Adrenal gland (tissue), 12 donors: Measurements from ENCODE around the gene SLC16A10. TPM values are rescaled to one million over a fixed set of nuclear protein-coding genes. Genes with fewer than 3 reads are reported as not detected.

Source experiments
- DNase-seq, 7 donors: peaks; one replicate each; pipeline ENCODE4 v3.0.0-alpha.2; 2019 to 2020
- H3K27ac ChIP-seq, 5 donors: fragments of 200-600 bp; sonication (generic) in 4 of 5; 1 replicate in 3 of 5; 2 replicates in 2 of 5; pipeline versions ENCODE4 v1.5.1 to v1.8.0; 2016 to 2020; ENCODE audit warnings: mild to moderate bottlenecking in 1 of 5
- H3K27me3 ChIP-seq: fragments of 200-600 bp; 2 replicates; pipeline ENCODE4 v1.8.0; 2021
- H3K36me3 ChIP-seq, 2 donors: fragments of 200-600 bp; replicated peaks in 1 of 2; 1 replicate in 1 of 2; 2 replicates in 1 of 2; pipeline versions ENCODE4 v1.5.1 to v1.8.0; 2018 to 2022
- H3K4me1 ChIP-seq, 2 donors: fragments of 200-600 bp; replicated peaks in 1 of 2; 1 replicate in 1 of 2; 2 replicates in 1 of 2; pipeline versions ENCODE4 v1.5.1 to v1.8.0; 2018 to 2021
- H3K4me3 ChIP-seq, 4 donors: fragments of 200-600 bp; sonication (generic) in 3 of 4; one replicate each; pipeline ENCODE4 v1.5.1; 2016 to 2018
- H3K9me3 ChIP-seq, 3 donors: fragments of 200-600 bp; sonication (generic) in 1 of 3; replicated peaks in 1 of 3; 1 replicate in 2 of 3; 2 replicates in 1 of 3; pipeline versions ENCODE4 v1.5.1 to v1.8.0; 2016 to 2021
- POLR2A ChIP-seq, 2 donors: fragments of 450-650 bp; IDR thresholded peaks; one replicate each; pipeline ENCODE4 v1.6.1; 2017; ENCODE audit warnings: antibody characterized with exemption in 2 of 2, mild to moderate bottlenecking in 2 of 2, moderate library complexity in 1 of 2
- WGBS, 4 donors: extraction: QIAGEN DNeasy Blood & Tissue Kit in 2 of 4; methylation state at CpG; one replicate each; pipeline versions ENCODE4 v1.1.5 to v1.1.7; 2013 to 2017; 5-methylcytosine and 5-hydroxymethylcytosine counted together
- intact Hi-C, 2 donors: fragments of 100-400 bp; cut with DNase I; formaldehyde crosslinking; loops; one replicate each; pipeline versions ENCODE4 v1.14.1 to v1.15.0; 2022 to 2023
- polyA plus RNA-seq, 3 donors: library from polyadenylated mRNA; stranded (reverse); fragments of 200-250 nt in 2 of 3; fragments of 350-450 nt in 1 of 3; fragmentation: Illumina TruSeq in 1 of 3; extraction: RNeasy Lipid Tissue Mini Kit (QIAGEN cat#74804) in 1 of 3; gene quantifications; one replicate each; pipeline ENCODE4 v1.2.3, GENCODE V29; 2013 to 2014
- total RNA-seq, 9 donors: library from RNA; depleted of rRNA in 4 of 9; stranded (reverse); fragments of >200 nt in 4 of 9; fragments of 120-200 nt in 1 of 9; fragmentation: NEBNext Ultra II Directional in 1 of 9; extraction: Animal tissue kit (Norgen Biotek cat#: 25700) in 1 of 9; gene quantifications; one replicate each; pipeline versions ENCODE4 v1.1.0 to v1.2.4, GENCODE V29; 2013 to 2023
- TF ChIP-seq, protein P1 (sequence below), 6 experiments: fragments of 450-650 bp in 4 of 6; fragments of 200-600 bp in 2 of 6; sonication (generic) in 1 of 6; IDR thresholded peaks; 1 replicate in 5 of 6; 2 replicates in 1 of 6; pipeline versions ENCODE4 v1.5.1 to v1.8.0; 2016 to 2021; ENCODE audit warnings: antibody characterized with exemption in 6 of 6, mild to moderate bottlenecking in 2 of 6, moderate library complexity in 1 of 6
- donor health status: healthy with polysubstance abuse.
- donor health status: Bipolar disorder and iron deficiency.
- donor health status: DM: yes; HTN: yes; CAD: no.
- donor health status: DM: no; HTN: no; CAD: no.
- donor health status: DM: no; HTN: no; CAD: no.
- donor health status: DM: yes; HTN: yes; CAD: no.

SLC16A10 gene
- total and polyA plus RNA-seq, 12 donors, result 4.6 to 97.0 (median 24.9) TPM

DNA sequence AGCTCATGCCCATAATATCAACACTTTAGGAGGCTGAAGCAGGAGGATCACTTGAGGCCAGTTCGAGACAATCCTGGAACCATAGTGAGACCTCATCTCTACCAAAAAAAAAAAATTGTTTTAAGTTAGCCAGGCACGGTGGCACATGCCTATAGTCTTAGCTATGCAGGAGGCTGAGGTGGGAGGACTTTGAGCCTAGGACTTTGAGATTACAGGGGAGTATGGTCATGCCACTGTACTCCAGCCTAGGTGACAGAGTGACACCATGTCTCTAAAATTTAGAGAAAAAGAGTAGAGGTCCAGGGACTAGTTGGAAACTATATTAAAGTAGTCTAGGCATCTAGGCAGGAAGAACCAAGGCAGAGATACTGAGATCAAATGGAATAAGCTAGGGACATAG lies 121.6 kb downstream of the SLC16A10 start:
- WGBS, 4 donors, result 89 to 95% (median 91%) methylated on average over 2 of the region's 2 CpGs
- intact Hi-C loops, result loop anchor here in 1 of 2 donors (5.0 kb wide), 1 partner anchor 152 kb away; no protein-coding TSS in a partner anchor

DNA sequence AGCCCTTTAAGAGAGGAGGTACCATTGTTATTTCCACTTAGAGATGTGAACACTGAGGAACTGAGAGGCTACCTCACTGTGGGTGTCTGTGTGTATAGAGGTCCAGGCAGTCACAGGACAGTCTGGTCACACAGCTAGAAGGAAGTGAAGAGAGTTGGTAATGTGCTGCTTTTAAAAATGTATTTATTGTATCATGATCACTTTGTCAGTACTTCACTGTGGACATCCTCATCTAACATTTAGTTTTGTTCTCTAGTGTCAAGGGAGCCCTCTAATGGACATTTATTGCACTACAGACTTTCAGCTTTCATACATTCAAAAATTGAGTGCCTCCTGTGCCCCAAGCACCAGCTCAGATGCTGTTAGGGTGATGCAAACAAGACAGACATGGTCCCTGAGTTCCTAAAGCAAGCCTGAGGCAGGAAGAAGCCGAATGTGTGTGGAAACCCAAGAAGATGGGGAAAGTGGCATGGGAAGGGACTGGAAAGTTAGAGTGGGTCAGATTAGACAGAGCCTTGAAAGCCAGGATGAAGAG lies 123.0 kb downstream of the SLC16A10 start:
- Histone ChIP-seq H3K4me1 (no peaks in the 10 kb centered on the region), H3K36me3 (no peaks in the 10 kb centered on the region), H3K27me3 (no peaks in the 10 kb centered on the region), H3K4me3 (no peak overlapping the region), H3K9me3 (no peaks in the 10 kb centered on the region), H3K27ac (no peak overlapping the region)
- TF ChIP-seq POLR2A (IDR thresholded peaks at IDR 0.05), result no peak
- TF ChIP-seq, protein P1, sequence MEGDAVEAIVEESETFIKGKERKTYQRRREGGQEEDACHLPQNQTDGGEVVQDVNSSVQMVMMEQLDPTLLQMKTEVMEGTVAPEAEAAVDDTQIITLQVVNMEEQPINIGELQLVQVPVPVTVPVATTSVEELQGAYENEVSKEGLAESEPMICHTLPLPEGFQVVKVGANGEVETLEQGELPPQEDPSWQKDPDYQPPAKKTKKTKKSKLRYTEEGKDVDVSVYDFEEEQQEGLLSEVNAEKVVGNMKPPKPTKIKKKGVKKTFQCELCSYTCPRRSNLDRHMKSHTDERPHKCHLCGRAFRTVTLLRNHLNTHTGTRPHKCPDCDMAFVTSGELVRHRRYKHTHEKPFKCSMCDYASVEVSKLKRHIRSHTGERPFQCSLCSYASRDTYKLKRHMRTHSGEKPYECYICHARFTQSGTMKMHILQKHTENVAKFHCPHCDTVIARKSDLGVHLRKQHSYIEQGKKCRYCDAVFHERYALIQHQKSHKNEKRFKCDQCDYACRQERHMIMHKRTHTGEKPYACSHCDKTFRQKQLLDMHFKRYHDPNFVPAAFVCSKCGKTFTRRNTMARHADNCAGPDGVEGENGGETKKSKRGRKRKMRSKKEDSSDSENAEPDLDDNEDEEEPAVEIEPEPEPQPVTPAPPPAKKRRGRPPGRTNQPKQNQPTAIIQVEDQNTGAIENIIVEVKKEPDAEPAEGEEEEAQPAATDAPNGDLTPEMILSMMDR (IDR thresholded peaks at IDR 0.05), result peak; percentile 41 to 83 (median 76)
- WGBS, 4 donors, result 19 to 30% (median 27%) methylated on average over 1 of the region's 1 CpG
- peak in 3 of 7 donors; percentile 10 to 20 (median 14) for DNase-seq
- intact Hi-C loops, result loop anchor here in 1 of 2 donors (5.0 kb wide), 1 partner anchor 153 kb away; no protein-coding TSS in a partner anchor

More for the DNA sequence above, 121.6 kb downstream of the SLC16A10 start:
- Histone ChIP-seq H3K36me3 (no peaks in the 10 kb centered on the region), H3K4me3 (no peak overlapping the region), H3K4me1 (no peaks in the 10 kb centered on the region), H3K27ac (no peak overlapping the region), H3K27me3 (no peaks in the 10 kb centered on the region), H3K9me3 (no peaks in the 10 kb centered on the region)
- no peak for DNase-seq
- no peak for TF ChIP-seq POLR2A (IDR thresholded peaks at IDR 0.05)
- TF ChIP-seq, protein P1 (IDR thresholded peaks at IDR 0.05), result no peak

DNA sequence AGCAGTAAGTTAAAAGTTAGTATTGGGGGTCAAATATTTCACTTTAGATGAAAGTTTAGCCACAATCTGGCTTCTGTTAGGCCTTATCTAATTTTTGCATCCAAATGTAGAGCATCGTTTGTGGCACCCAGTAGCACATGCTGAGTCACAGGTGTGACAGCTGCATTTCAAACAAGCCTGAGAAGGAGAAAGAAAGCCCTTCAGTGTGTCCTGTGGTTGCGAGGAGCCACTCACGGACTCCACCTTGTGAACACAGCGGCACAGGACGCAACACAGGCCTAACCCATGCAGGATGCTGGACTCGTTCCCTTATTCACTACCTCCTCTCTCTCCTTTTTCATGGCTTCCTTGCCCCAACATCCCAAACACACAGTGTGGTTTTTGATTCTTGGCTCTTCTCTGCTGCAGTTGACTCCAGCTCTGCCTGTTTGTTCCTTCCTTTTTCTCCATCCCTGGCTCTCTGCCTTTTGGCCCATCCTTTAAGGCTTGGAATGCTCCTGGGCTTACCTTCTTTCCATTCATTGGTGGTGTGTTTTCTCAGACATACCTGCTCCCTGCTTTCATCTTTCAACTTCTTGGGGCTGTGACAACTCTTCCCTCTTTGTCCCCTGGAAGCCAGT lies 124.2 kb downstream of the SLC16A10 start:
- H3K4me1 ChIP-seq, result peaks cover 0 to 8% of the 10 kb centered on the region in 2 donors
- 71 to 86% (median 82%) methylated on average over 6 of the region's 6 CpGs for WGBS, 4 donors
- TF ChIP-seq, protein P1 (IDR thresholded peaks at IDR 0.05), result no peak
- no peak for TF ChIP-seq POLR2A (IDR thresholded peaks at IDR 0.05)
- no peak overlapping the region for H3K4me3 ChIP-seq
- no peaks in the 10 kb centered on the region for H3K27me3 ChIP-seq
- DNase-seq, result no peak
- no peaks in the 10 kb centered on the region for H3K9me3 ChIP-seq
- no peak overlapping the region for H3K27ac ChIP-seq
- intact Hi-C loops, result loop anchor here in 1 of 2 donors (5.0 kb wide), 1 partner anchor 154 kb away; no protein-coding TSS in a partner anchor
- H3K36me3 ChIP-seq, result no peaks in the 10 kb centered on the region

DNA sequence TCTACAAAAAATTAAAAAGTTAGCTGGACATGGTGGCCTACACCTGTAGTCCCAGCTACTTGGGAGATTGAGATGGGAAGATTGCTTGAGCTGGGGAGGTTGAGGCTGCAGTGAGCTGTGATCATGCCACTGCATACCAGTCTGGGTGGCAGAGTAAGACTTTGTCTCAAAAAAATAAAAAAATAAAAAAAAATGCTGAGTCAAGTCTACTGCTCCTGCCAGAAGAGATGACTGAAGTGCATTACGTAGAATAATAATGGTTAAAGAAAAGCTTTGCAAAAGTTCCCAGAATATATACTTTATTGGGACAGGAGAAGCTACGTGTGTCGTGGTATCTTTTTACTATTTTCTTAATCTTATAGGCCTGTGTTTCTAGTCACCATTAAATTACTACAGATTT lies 125.3 kb downstream of the SLC16A10 start:
- H3K4me3 ChIP-seq, result no peak overlapping the region
- WGBS, 4 donors, result 88 to 93% (median 90%) methylated on average over 3 of the region's 3 CpGs
- intact Hi-C loops, result loop anchor here in 1 of 2 donors (5.0 kb wide), 1 partner anchor 155 kb away; no protein-coding TSS in a partner anchor

More for the DNA sequence above, 125.3 kb downstream of the SLC16A10 start:
- no peaks in the 10 kb centered on the region for H3K36me3 ChIP-seq
- no peaks in the 10 kb centered on the region for H3K27me3 ChIP-seq
- H3K4me1 ChIP-seq, result peaks cover 0 to 8% of the 10 kb centered on the region in 2 donors
- H3K9me3 ChIP-seq, result no peaks in the 10 kb centered on the region
- DNase-seq, result no peak
- H3K27ac ChIP-seq, result no peak overlapping the region
- no peak for TF ChIP-seq POLR2A (IDR thresholded peaks at IDR 0.05)
- TF ChIP-seq, protein P1 (IDR thresholded peaks at IDR 0.05), result no peak
